AG09309 (cell line): ENCODE results near the gene KCTD18.

Source experiments
- DNase-seq: peaks from one replicate; pipeline ENCODE4 v3.0.0-alpha.2; 2010; ENCODE audit warnings: low read depth
- H3K4me3 ChIP-seq: 2 replicates; pipeline ENCODE4 v1.5.1; 2011; ENCODE audit warnings: mild to moderate bottlenecking, low read depth, low read length, moderate library complexity; ENCODE audit not compliant: control insufficient read depth
- CTCF ChIP-seq: IDR thresholded peaks from 2 replicates; pipeline ENCODE4 v1.5.1; 2011; ENCODE audit warnings: mild to moderate bottlenecking, low read depth, low read length, inconsistent platforms; ENCODE audit not compliant: insufficient read depth, control insufficient read depth; ENCODE audit errors: missing control alignments

KCTD18 gene

DNA sequence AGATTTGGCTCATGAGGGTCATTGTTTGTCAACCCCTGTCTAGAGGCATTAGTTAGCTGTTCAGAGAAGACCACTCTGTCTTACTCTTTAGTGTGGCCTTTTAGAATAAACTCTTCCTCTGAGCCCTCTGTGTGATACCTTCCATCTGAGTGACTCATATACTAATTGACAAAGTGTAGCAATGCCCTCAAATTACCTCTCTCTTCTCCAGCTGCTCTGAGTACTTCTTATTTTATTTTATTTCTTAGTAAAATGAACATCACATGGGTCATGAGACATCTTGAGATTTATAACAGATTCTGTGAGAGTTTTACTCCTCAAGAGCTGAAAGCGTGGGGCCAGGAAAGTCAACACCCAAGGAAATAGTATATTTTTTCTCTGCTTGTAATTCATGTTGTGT lies 67.4 kb downstream of the KCTD18 start:
- DNase-seq = peak; percentile 50
- no peak overlapping the region for H3K4me3 ChIP-seq
- no peak for TF ChIP-seq CTCF

- DNase-seq = no peak
- TF ChIP-seq CTCF = no peak
- no peak overlapping the region for H3K4me3 ChIP-seq
Measured at GRCh38 chr2:200439981-200440380, 69.9 kb downstream of the KCTD18 start.
